Measurements from ENCODE around the gene PDXK. TPM values are rescaled to one million over a fixed set of nuclear protein-coding genes. Genes with fewer than 3 reads are reported as not detected.

Gene PDXK
- 214 to 358 TPM (median 327 TPM) in 5 replicates for total RNA-seq (2022; extraction: Qiagen RNA extraction)

DNA sequence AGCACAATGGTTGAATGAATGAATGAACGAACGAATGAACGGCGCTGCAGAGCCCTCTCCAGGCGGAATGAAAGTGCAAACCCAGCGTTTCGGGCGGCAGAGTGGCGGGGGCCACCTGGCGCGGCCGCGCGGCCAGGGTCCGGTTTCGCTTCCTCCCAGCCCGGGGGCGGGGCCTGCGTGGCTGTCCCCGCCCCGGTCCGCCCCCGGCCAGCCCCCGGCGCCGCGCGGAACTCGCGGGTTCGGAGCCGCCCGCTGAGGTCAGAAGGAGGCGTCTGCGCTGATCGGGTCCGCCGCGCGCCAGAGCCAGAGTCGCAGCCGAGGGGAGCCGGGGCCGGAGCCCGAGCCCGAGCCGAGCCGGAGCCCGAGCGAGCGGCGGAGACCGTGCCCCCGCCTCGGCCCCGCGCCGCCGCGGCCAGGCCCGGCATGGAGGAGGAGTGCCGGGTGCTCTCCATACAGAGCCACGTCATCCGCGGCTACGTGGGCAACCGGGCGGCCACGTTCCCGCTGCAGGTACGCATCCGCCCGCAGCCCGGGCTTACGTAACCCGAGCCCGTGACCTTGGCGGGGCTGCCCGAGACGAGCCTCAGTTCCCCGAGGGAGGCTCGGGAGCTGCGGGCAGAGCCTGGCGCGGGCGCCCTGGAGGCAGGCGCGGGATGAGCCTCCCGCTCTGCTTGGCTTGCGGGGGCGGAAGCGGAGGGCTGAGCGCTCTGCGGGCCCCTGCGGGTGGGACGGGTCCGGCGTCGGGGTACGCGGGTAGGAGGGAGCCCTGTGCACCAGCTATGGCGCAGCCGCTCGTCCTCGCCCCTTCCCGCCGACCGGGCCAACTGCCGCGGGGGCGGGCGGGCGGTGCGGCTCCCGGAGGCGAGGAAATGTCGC, at the start of gene PDXK:
PDXK (plus strand) TSS at position 258 of the 876 bp plus-strand sequence; CDS start at position 424, 166 bp downstream.

DNA sequence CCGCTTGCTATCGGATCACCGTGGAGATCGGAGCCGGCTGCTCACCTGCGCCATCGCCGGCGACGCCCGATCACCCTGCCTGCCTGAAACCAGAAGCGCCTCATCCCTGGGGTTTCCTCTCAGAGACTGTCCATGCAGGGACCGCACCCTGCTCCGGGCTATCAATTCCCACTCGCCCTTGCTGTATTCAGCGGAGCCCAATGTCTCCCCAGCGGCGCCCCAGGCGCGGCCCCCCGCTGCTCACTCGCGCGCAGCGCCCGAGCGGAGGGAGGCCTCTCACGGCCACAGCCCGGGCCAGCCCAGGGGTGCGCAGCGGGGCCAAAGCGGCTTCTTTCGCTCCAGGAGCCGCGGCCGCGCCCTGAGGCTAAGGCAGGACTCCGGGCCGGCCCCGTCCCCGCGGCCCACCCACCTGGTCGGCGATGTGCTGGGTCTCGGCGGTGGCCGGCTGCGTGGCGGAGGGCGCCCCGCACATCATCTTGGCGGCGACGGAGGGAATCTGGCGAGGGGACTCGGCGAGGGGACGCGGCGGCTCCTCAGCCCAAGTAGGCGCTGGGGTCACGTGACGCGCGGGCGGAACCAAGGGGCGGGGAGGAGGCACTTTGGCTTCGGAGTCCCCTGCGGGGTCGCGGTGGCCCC, 57.0 kb downstream of the PDXK start, which contains the start of gene CSTB:
CSTB (minus strand) TSS at position 514 of the 636 bp plus-strand sequence; CDS start at position 475, 39 bp downstream.

DNA sequence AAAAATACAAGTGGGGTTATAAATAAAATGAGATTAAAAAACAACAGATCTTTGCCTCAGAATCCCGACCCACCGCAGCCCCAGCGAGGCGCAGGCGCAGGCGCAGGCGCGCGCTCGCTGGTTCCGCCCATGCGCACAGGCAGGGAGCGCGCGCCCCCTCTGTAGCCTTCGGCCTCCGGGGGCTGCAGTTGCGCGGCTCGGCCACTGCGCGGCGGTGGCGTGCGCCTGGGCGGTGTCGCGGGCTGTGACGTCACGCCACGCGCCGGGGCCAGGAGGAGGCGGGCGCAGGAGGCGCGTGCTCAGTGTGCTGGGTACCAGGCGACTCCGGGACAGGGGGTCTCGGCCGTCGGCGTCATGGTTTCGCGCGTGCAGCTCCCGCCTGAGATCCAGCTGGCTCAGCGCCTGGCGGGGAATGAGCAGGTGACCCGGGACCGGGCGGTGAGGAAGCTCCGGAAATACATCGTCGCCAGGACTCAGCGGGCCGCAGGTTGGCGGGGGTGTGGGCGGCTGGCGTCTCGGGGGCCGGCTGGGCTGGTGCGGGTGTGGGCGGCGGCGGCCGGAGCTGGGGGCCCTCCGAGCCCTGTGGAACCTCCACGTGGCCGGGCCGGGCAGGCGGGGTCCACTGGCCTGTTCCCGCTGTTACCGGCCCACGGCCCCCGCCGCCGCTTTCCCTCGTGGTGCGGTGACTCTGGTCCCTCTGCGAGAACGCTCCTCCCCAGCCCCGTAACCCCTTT, 70.5 kb downstream of the PDXK start, which contains the start of gene RRP1:
RRP1 (plus strand) TSS at position 302 of the 734 bp plus-strand sequence; CDS start at position 355, 53 bp downstream.

Other genes starting within 250 kb of the PDXK start
- gene HSF2BP, start 59.6 kb upstream of the PDXK start, total RNA-seq (2022; extraction: Qiagen RNA extraction), result 1.6 to 2.4 TPM (median 2.1 TPM) in 5 replicates
- 34.2 to 41.8 TPM (median 35.9 TPM) in 5 replicates for gene RRP1B, start 59.6 kb upstream of the PDXK start, total RNA-seq (2022; extraction: Qiagen RNA extraction)
- gene CSTB, start 57.2 kb downstream of the PDXK start, total RNA-seq (2022; extraction: Qiagen RNA extraction), result 76.0 to 95.5 TPM (median 90.3 TPM) in 5 replicates
- gene RRP1, start 70.4 kb downstream of the PDXK start, total RNA-seq (2022; extraction: Qiagen RNA extraction), result 30.6 to 37.3 TPM (median 32.8 TPM) in 5 replicates
- gene AGPAT3, start 146.1 kb downstream of the PDXK start, total RNA-seq (2022; extraction: Qiagen RNA extraction), result 21.4 to 26.3 TPM (median 23.8 TPM) in 5 replicates

Data from A549 treated with AZD2906 at 1 μM for 4 hours (cell line).